PFSK-1 (cell line): ENCODE data around the gene SPTBN1.

Experiments used
- FOXP2 ChIP-seq: optimal IDR thresholded peaks from 2 replicates; pipeline ENCODE3; 2011; ENCODE audit warnings: borderline replicate concordance, control low read depth, inconsistent platforms; ENCODE audit not compliant: insufficient read depth; ENCODE audit errors: extremely low read length, extremely low read depth
- POLR2AphosphoS5 ChIP-seq: IDR thresholded peaks from 2 replicates; pipeline ENCODE4 v1.6.1; 2012; ENCODE audit warnings: low read depth, mild to moderate bottlenecking, control low read depth, low read length, moderate library complexity
- REST ChIP-seq, 2 experiments: IDR thresholded peaks; 2 replicates each; pipeline versions ENCODE4 v1.6.1 to v1.8.0; 2011 to 2012; ENCODE audit warnings: low read depth in 2 of 2, low read length in 2 of 2, control low read depth in 1 of 2, inconsistent platforms in 1 of 2, mild to moderate bottlenecking in 1 of 2, moderate library complexity in 1 of 2; ENCODE audit not compliant: insufficient read depth in 1 of 2
- SIN3A ChIP-seq: IDR thresholded peaks from 2 replicates; pipeline ENCODE4 v1.6.1; 2012; ENCODE audit warnings: mild to moderate bottlenecking, low read length, moderate library complexity, borderline replicate concordance; ENCODE audit not compliant: insufficient read depth
- TAF1 ChIP-seq: IDR thresholded peaks from 2 replicates; pipeline ENCODE4 v1.6.1; 2012; ENCODE audit warnings: low read length, control low read depth, borderline replicate concordance; ENCODE audit not compliant: insufficient read depth

Gene SPTBN1

GRCh38 chr2:54597153-54597848 is 141.2 kb downstream of the SPTBN1 start:
- TF ChIP-seq SIN3A: no peak
- TF ChIP-seq FOXP2: no peak
- TF ChIP-seq REST (IDR thresholded peaks at IDR 0.05; ENCODE audit: insufficient read depth in 1 of 2, low read depth in 2 of 2, low read length in 2 of 2): no peak
- TF ChIP-seq TAF1: no peak
- TF ChIP-seq POLR2AphosphoS5: no peak

GRCh38 chr2:54598347-54599325 is 142.5 kb downstream of the SPTBN1 start:
- TF ChIP-seq REST (IDR thresholded peaks at IDR 0.05; ENCODE audit: insufficient read depth in 1 of 2, low read depth in 2 of 2, low read length in 2 of 2) (peak; percentile 76 to 85), TAF1 (no peak)

- no peak for TF ChIP-seq TAF1
- TF ChIP-seq REST (IDR thresholded peaks at IDR 0.05; ENCODE audit: insufficient read depth in 1 of 2, low read depth in 2 of 2, low read length in 2 of 2): no peak
- TF ChIP-seq FOXP2: no peak
- no peak for TF ChIP-seq SIN3A
- no peak for TF ChIP-seq POLR2AphosphoS5
These were observed 143.2 kb downstream of the SPTBN1 start for GRCh38 chr2:54599326-54599710.

GRCh38 chr2:54599914-54600313 is 143.8 kb downstream of the SPTBN1 start:
- no peak for TF ChIP-seq POLR2AphosphoS5
- no peak for TF ChIP-seq SIN3A
- TF ChIP-seq TAF1: no peak
- TF ChIP-seq FOXP2: no peak
- no peak for TF ChIP-seq REST (IDR thresholded peaks at IDR 0.05; ENCODE audit: insufficient read depth in 1 of 2, low read depth in 2 of 2, low read length in 2 of 2)
